HG02885 (cell line): ENCODE measurements around the gene CFAP61.
"Not testable (repeated sequence)": the region's sequence is repeated elsewhere in the genome, so short reads cannot be mapped to it uniquely, and the experiment has no call there.

Experiments
- ATAC-seq: cut with Tn5 transposase; IDR thresholded peaks from one replicate; pipeline ENCODE4 v1.9.1; 2021; ENCODE audit warnings: mild to moderate bottlenecking; ENCODE audit not compliant: unreplicated experiment, poor library complexity

The CFAP61 gene

GRCh38 chr20:20089018-20089417 is 36.7 kb downstream of the CFAP61 start:
- no peak for ATAC-seq

GRCh38 chr20:20089939-20090338 is 37.6 kb downstream of the CFAP61 start:
- ATAC-seq: no peak

GRCh38 chr20:20092827-20093226 is 40.5 kb downstream of the CFAP61 start:
- no peak for ATAC-seq

- no peak for ATAC-seq
Measured at GRCh38 chr20:20094410-20094809, 42.1 kb downstream of the CFAP61 start.

- no peak for ATAC-seq
Measured at GRCh38 chr20:20095114-20095872, 43.0 kb downstream of the CFAP61 start.

GRCh38 chr20:20096421-20096820 is 44.1 kb downstream of the CFAP61 start:
- ATAC-seq: no peak

- no peak for ATAC-seq
Measured at GRCh38 chr20:20100881-20101280, 48.5 kb downstream of the CFAP61 start.

GRCh38 chr20:20102163-20102562 is 49.8 kb downstream of the CFAP61 start:
- no peak for ATAC-seq

GRCh38 chr20:20102716-20103258 is 50.5 kb downstream of the CFAP61 start:
- no peak for ATAC-seq

GRCh38 chr20:20103486-20103885 is 51.2 kb downstream of the CFAP61 start:
- no peak for ATAC-seq

- ATAC-seq: not testable (repeated sequence)
Measured at GRCh38 chr20:20123187-20123586, 70.9 kb downstream of the CFAP61 start.

- no peak for ATAC-seq
Measured at GRCh38 chr20:20130399-20130798, 78.1 kb downstream of the CFAP61 start.

- ATAC-seq: no peak
Measured at GRCh38 chr20:20134941-20135575, 82.7 kb downstream of the CFAP61 start.

GRCh38 chr20:20136313-20136712 is 84.0 kb downstream of the CFAP61 start:
- ATAC-seq: no peak

- ATAC-seq: no peak
Measured at GRCh38 chr20:20137851-20138250, 85.5 kb downstream of the CFAP61 start.

GRCh38 chr20:20138301-20139064 is 86.2 kb downstream of the CFAP61 start:
- no peak for ATAC-seq

- no peak for ATAC-seq
Measured at GRCh38 chr20:20139403-20139802, 87.1 kb downstream of the CFAP61 start.

- ATAC-seq: no peak
Measured at GRCh38 chr20:20143165-20143564, 90.8 kb downstream of the CFAP61 start.

GRCh38 chr20:20143646-20144045 is 91.3 kb downstream of the CFAP61 start:
- no peak for ATAC-seq

GRCh38 chr20:20148779-20149178 is 96.4 kb downstream of the CFAP61 start:
- no peak for ATAC-seq

- ATAC-seq: no peak
Measured at GRCh38 chr20:20150241-20150640, 97.9 kb downstream of the CFAP61 start.
